Endothelial cell (in vitro differentiated cells): ENCODE data around the gene FOXQ1. TPM values are rescaled to one million over a fixed set of nuclear protein-coding genes. Genes with fewer than 3 reads are reported as not detected.
"Not testable (repeated sequence)": the region's sequence is repeated elsewhere in the genome, so short reads cannot be mapped to it uniquely, and the experiment has no call there.

ENCODE experiments used
- DNase-seq: peaks from one replicate; pipeline ENCODE4 v3.0.0; 2021; ENCODE audit warnings: low spot score
- H3K27ac Mint-ChIP-seq: one replicate; pipeline ENCODE4 v1.8.0; 2021; ENCODE audit warnings: mixed read lengths, inconsistent platforms; ENCODE audit not compliant: unreplicated experiment
- H3K27me3 Mint-ChIP-seq: one replicate; pipeline ENCODE4 v1.8.0; 2021; ENCODE audit warnings: mild to moderate bottlenecking, moderate library complexity, mixed read lengths, inconsistent platforms; ENCODE audit not compliant: unreplicated experiment
- H3K36me3 Mint-ChIP-seq: one replicate; pipeline ENCODE4 v1.8.0; 2021; ENCODE audit warnings: mild to moderate bottlenecking, low read depth, mixed read lengths, inconsistent platforms; ENCODE audit not compliant: unreplicated experiment
- H3K4me1 Mint-ChIP-seq: one replicate; pipeline ENCODE4 v1.8.0; 2021; ENCODE audit warnings: mild to moderate bottlenecking, mixed read lengths, inconsistent platforms; ENCODE audit not compliant: unreplicated experiment
- H3K4me3 Mint-ChIP-seq: one replicate; pipeline ENCODE4 v1.8.0; 2021; ENCODE audit warnings: mild to moderate bottlenecking, mixed read lengths, inconsistent platforms; ENCODE audit not compliant: unreplicated experiment
- H3K9me3 Mint-ChIP-seq: one replicate; pipeline ENCODE4 v1.8.0; 2021; ENCODE audit warnings: mixed read lengths, inconsistent platforms; ENCODE audit not compliant: unreplicated experiment
- CTCF ChIP-seq: fragments of 200-600 bp; sonication (generic); IDR thresholded peaks from one replicate; pipeline ENCODE4 v1.5.0; 2021; ENCODE audit warnings: antibody characterized with exemption; ENCODE audit not compliant: unreplicated experiment
- total RNA-seq: library from RNA; stranded (reverse); fragmentation: NEBNext Ultra II Directional; extraction: Animal tissue kit (Norgen Biotek cat#: 25700); gene quantifications from one replicate; pipeline ENCODE4 v1.2.1, GENCODE V29; 2021; ENCODE audit not compliant: unreplicated experiment

FOXQ1 gene
- total RNA-seq, 1 donor from 2014 or later, result 0.67 TPM

- TF ChIP-seq CTCF, result no peak
- Mint-ChIP-seq H3K27me3 (peaks cover 17% of the 10 kb centered on the region), H3K4me1 (peaks cover 25% of the 10 kb centered on the region), H3K9me3 (no peaks in the 10 kb centered on the region), H3K36me3 (no peaks in the 10 kb centered on the region), H3K27ac (no peak overlapping the region), H3K4me3 (no peak overlapping the region)
- no peak for DNase-seq
Measured at GRCh38 chr6:1315201-1315559, 3.3 kb downstream of the FOXQ1 start.

GRCh38 chr6:1315560-1316386, 3.9 kb downstream of the FOXQ1 start:
- H3K27me3 Mint-ChIP-seq, result peaks cover 17% of the 10 kb centered on the region
- H3K36me3 Mint-ChIP-seq, result no peaks in the 10 kb centered on the region
- H3K4me1 Mint-ChIP-seq, result peaks cover 21% of the 10 kb centered on the region
- no peaks in the 10 kb centered on the region for H3K9me3 Mint-ChIP-seq
- DNase-seq, result no peak
- no peak for TF ChIP-seq CTCF
- no peak overlapping the region for H3K27ac Mint-ChIP-seq
- H3K4me3 Mint-ChIP-seq, result peak overlapping the region; percentile 42

GRCh38 chr6:1316489-1316971, 4.6 kb downstream of the FOXQ1 start:
- Mint-ChIP-seq H3K27ac (no peak overlapping the region), H3K9me3 (no peaks in the 10 kb centered on the region), H3K4me1 (peaks cover 16% of the 10 kb centered on the region), H3K4me3 (no peak overlapping the region), H3K27me3 (peaks cover 17% of the 10 kb centered on the region), H3K36me3 (no peaks in the 10 kb centered on the region)
- peak; percentile 48 for DNase-seq
- no peak for TF ChIP-seq CTCF

GRCh38 chr6:1317302-1317815, 5.5 kb downstream of the FOXQ1 start:
- TF ChIP-seq CTCF, result no peak
- DNase-seq, result no peak
- H3K27me3 Mint-ChIP-seq, result peaks cover 17% of the 10 kb centered on the region
- no peak overlapping the region for H3K4me3 Mint-ChIP-seq
- H3K4me1 Mint-ChIP-seq, result peaks cover 20% of the 10 kb centered on the region
- no peaks in the 10 kb centered on the region for H3K36me3 Mint-ChIP-seq
- no peak overlapping the region for H3K27ac Mint-ChIP-seq
- no peaks in the 10 kb centered on the region for H3K9me3 Mint-ChIP-seq

- Mint-ChIP-seq H3K4me3 (no peak overlapping the region), H3K4me1 (peaks cover 20% of the 10 kb centered on the region), H3K9me3 (no peaks in the 10 kb centered on the region), H3K27me3 (peaks cover 17% of the 10 kb centered on the region), H3K27ac (no peak overlapping the region), H3K36me3 (no peaks in the 10 kb centered on the region)
- DNase-seq, result no peak
- no peak for TF ChIP-seq CTCF
Measured at GRCh38 chr6:1318036-1318435, 6.1 kb downstream of the FOXQ1 start.

DNA sequence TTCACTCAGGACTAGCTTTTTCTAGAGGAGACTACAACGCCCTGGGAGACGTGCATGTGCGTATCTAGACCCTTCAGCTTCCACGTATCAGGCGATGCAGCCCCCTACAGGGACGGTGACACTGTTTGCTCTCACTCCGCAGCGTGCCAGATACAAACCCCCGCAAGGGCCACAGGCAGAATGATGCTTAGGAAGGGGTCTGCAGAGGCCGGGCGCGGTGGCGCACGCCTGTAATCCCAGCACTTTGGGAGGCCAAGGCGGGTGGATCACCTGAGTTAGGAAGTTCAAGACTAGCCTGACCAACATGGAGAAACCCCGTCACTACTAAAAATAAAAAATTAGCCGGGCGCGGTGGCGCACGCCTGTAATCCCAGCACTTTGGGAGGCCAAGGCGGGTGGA, 6.7 kb downstream of the FOXQ1 start:
- H3K27ac Mint-ChIP-seq, H3K9me3 Mint-ChIP-seq, H3K4me3 Mint-ChIP-seq, H3K36me3 Mint-ChIP-seq, DNase-seq: not testable (repeated sequence)
- H3K27me3 Mint-ChIP-seq, result peaks cover 17% of the 10 kb centered on the region
- peaks cover 20% of the 10 kb centered on the region for H3K4me1 Mint-ChIP-seq
